ENCODE measurements around the gene PLB1. TPM values are rescaled to one million over a fixed set of nuclear protein-coding genes. Genes with fewer than 3 reads are reported as not detected.

PLB1 gene
- total RNA-seq, 4 donors from 2014 or later: 1.5 to 16.5 (median 4.6) TPM

GRCh38 chr2:28650266-28650584 is 154.4 kb downstream of the PLB1 start:
- TF ChIP-seq, protein P1, sequence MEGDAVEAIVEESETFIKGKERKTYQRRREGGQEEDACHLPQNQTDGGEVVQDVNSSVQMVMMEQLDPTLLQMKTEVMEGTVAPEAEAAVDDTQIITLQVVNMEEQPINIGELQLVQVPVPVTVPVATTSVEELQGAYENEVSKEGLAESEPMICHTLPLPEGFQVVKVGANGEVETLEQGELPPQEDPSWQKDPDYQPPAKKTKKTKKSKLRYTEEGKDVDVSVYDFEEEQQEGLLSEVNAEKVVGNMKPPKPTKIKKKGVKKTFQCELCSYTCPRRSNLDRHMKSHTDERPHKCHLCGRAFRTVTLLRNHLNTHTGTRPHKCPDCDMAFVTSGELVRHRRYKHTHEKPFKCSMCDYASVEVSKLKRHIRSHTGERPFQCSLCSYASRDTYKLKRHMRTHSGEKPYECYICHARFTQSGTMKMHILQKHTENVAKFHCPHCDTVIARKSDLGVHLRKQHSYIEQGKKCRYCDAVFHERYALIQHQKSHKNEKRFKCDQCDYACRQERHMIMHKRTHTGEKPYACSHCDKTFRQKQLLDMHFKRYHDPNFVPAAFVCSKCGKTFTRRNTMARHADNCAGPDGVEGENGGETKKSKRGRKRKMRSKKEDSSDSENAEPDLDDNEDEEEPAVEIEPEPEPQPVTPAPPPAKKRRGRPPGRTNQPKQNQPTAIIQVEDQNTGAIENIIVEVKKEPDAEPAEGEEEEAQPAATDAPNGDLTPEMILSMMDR (IDR thresholded peaks at IDR 0.05; ENCODE audit: low read depth): no peak

DNA sequence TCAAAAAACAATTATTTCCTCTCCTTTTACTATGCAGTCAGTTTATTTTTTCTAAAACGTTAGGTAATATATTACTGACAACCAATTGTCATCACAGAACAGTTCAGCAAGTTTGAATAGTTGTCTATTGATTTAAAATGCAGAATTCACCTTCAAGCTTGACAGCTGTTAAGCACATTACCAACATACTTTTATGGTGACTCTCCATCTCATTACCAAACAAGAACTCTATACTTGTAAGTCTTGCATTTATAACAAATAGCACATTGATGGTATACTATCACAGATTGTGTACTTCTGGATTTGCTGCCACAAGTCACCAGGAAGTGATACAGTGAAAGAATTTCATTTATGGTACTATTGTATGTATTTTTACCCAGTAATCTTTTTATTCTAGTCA is 156.4 kb downstream of the PLB1 start:
- TF ChIP-seq, protein P1 (IDR thresholded peaks at IDR 0.05; ENCODE audit: low read depth): no peak

DNA sequence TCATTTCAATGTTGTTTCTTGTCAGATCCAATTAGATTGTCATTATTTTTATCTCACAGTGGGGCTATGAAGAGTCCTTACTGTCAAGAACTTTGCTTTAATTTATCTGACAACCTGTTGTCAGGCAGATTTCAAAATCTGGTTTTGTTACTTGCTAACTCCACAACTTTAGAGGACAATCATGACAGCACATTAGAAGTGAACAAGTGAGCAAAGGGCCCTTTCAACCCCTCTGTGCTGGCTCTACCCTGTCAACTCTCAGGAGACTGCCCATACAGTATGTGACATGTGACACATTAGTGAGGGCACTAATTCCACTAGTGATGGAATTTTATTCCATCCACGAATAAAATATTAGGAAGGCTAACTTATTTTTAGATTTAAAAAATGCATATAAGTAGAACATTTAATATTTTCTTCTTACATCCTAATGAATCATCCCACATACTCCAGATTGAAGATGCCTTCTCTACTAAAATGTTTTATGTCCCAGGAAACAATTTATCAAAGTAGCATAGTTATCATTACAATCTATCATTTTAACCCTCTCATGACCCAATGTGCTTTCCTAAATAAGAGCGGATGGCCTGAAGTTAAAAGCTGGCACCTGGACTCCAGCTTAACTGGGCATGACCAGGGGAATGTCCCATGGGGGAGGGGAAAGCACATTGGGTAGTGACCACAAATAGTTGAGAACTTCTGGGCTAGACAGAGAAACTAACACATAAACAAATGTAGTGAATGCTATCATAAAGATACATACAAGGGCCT is 158.2 kb downstream of the PLB1 start:
- TF ChIP-seq, protein P1 (IDR thresholded peaks at IDR 0.05; ENCODE audit: low read depth): no peak

DNA sequence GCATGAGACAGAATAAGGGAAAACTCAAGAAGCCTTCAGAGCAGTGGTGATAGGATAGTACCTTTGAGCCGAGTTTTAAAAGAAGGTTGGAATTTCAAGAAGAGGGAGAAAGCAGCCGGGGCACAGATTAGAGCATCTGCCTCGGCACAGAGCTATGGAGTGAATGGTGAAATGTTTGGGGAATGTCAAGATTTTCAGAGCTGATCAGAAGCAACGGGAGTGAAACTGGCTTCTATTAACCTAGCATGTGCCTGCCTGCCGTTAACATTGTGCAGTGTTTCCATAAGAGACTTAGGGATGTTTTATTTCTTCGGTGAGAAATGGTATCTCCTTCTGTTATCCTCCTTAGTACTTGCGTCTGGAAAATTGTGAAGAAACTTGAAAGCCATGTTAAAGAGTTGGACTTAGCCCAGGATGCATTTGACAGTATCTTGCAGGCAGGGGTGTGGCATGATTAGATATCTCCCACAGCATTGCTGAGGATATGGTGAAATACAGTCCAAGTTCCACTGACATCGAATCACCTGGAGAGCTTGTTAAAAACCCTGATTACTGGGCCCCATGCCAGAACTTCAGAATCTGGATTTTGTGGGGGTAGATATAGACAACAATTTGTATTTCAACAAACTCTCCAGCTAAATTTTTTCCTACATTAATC is 158.9 kb downstream of the PLB1 start:
- TF ChIP-seq, protein P1 (IDR thresholded peaks at IDR 0.05; ENCODE audit: low read depth): no peak

GRCh38 chr2:28656937-28657615 is 161.2 kb downstream of the PLB1 start:
- TF ChIP-seq, protein P1 (IDR thresholded peaks at IDR 0.05; ENCODE audit: low read depth): no peak

GRCh38 chr2:28658369-28658768 is 162.5 kb downstream of the PLB1 start:
- TF ChIP-seq, protein P1 (IDR thresholded peaks at IDR 0.05; ENCODE audit: low read depth): no peak

DNA sequence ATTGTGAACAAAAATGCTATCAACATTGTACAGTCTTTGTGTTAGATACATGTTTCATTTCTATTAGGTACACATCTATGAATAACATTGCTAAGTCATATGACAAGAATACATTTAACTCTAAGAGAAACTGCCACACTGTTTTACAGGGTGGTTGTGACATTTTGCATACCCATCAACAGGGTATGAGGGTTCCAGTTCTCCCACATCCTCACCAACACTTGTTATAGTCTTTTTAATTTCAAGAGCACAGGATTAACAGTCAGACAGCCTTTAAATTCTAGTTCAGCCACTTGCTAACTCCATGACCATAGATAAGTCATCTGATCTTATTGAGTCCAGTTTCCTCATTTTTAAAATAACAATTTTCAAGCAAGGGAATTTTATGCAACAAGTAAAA is 163.3 kb downstream of the PLB1 start:
- TF ChIP-seq, protein P1 (IDR thresholded peaks at IDR 0.05; ENCODE audit: low read depth): no peak

All from subcutaneous adipose tissue (tissue), 4 donors.